Prostate gland (tissue), 2 donors: ENCODE data around the gene MYBPC3. TPM values are rescaled to one million over a fixed set of nuclear protein-coding genes. Genes with fewer than 3 reads are reported as not detected.

ENCODE experiments used
- DNase-seq: peaks from one replicate; pipeline ENCODE4 v3.0.0-alpha.2; 2019; ENCODE audit warnings: low spot score
- H3K27ac ChIP-seq, 2 donors: fragments of 200-600 bp; sonication (generic); 2 replicates each; pipeline ENCODE4 v1.5.1; 2017 to 2019
- H3K27me3 ChIP-seq: fragments of 200-600 bp; sonication (generic); replicated peaks from 2 replicates; pipeline ENCODE4 v1.5.1; 2019; ENCODE audit not compliant: insufficient read depth
- H3K36me3 ChIP-seq, 2 donors: fragments of 200-600 bp; sonication (generic); 1 replicate in 1 of 2; 2 replicates in 1 of 2; pipeline versions ENCODE4 v1.5.1 to v1.8.1; 2017 to 2019
- H3K4me1 ChIP-seq: fragments of 200-600 bp; sonication (generic); replicated peaks from 2 replicates; pipeline ENCODE4 v1.5.1; 2019
- H3K4me3 ChIP-seq, 2 donors: fragments of 200-600 bp; sonication (generic); 2 replicates each; pipeline ENCODE4 v1.5.1; 2017 to 2019
- H3K9me3 ChIP-seq: fragments of 200-600 bp; sonication (generic); 2 replicates; pipeline ENCODE4 v1.5.1; 2017
- POLR2A ChIP-seq: fragments of 450-650 bp; IDR thresholded peaks from one replicate; pipeline ENCODE4 v1.6.1; 2016; ENCODE audit warnings: antibody characterized with exemption, mild to moderate bottlenecking
- POLR2AphosphoS5 ChIP-seq: sonication (generic); formaldehyde crosslinking; IDR thresholded peaks from one replicate; pipeline ENCODE4 v1.6.1; 2017; ENCODE audit warnings: antibody characterized with exemption
- WGBS: methylation state at CpG from one replicate; pipeline ENCODE4 v1.1.5; 2018; 5-methylcytosine and 5-hydroxymethylcytosine counted together
- intact Hi-C: fragments of 100-400 bp; cut with DNase I; formaldehyde crosslinking; loops from one replicate; pipeline ENCODE4 v1.14.2; 2022
- total RNA-seq, 2 donors: library from RNA; depleted of rRNA; stranded (reverse); fragments of >200 nt; gene quantifications; one replicate each; pipeline ENCODE4 v1.1.0, GENCODE V29; 2016
- TF ChIP-seq, protein P1 (sequence below), 4 experiments: fragments of 200-600 bp in 2 of 4; fragments of 450-650 bp in 2 of 4; sonication (generic) in 2 of 4; IDR thresholded peaks; 1 replicate in 3 of 4; 2 replicates in 1 of 4; pipeline ENCODE4 v1.5.1; 2016 to 2019; ENCODE audit warnings: antibody characterized with exemption in 4 of 4, mild to moderate bottlenecking in 2 of 4, moderate library complexity in 2 of 4

Gene MYBPC3
- total RNA-seq, 2 donors from 2014 or later: 0.91 TPM; not detected in 1

GRCh38 chr11:47396049-47396320, 43.5 kb upstream of the MYBPC3 start:
- TF ChIP-seq POLR2AphosphoS5: no peak
- TF ChIP-seq POLR2A: no peak
- TF ChIP-seq, protein P1, sequence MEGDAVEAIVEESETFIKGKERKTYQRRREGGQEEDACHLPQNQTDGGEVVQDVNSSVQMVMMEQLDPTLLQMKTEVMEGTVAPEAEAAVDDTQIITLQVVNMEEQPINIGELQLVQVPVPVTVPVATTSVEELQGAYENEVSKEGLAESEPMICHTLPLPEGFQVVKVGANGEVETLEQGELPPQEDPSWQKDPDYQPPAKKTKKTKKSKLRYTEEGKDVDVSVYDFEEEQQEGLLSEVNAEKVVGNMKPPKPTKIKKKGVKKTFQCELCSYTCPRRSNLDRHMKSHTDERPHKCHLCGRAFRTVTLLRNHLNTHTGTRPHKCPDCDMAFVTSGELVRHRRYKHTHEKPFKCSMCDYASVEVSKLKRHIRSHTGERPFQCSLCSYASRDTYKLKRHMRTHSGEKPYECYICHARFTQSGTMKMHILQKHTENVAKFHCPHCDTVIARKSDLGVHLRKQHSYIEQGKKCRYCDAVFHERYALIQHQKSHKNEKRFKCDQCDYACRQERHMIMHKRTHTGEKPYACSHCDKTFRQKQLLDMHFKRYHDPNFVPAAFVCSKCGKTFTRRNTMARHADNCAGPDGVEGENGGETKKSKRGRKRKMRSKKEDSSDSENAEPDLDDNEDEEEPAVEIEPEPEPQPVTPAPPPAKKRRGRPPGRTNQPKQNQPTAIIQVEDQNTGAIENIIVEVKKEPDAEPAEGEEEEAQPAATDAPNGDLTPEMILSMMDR (IDR thresholded peaks at IDR 0.05): no peak

DNA sequence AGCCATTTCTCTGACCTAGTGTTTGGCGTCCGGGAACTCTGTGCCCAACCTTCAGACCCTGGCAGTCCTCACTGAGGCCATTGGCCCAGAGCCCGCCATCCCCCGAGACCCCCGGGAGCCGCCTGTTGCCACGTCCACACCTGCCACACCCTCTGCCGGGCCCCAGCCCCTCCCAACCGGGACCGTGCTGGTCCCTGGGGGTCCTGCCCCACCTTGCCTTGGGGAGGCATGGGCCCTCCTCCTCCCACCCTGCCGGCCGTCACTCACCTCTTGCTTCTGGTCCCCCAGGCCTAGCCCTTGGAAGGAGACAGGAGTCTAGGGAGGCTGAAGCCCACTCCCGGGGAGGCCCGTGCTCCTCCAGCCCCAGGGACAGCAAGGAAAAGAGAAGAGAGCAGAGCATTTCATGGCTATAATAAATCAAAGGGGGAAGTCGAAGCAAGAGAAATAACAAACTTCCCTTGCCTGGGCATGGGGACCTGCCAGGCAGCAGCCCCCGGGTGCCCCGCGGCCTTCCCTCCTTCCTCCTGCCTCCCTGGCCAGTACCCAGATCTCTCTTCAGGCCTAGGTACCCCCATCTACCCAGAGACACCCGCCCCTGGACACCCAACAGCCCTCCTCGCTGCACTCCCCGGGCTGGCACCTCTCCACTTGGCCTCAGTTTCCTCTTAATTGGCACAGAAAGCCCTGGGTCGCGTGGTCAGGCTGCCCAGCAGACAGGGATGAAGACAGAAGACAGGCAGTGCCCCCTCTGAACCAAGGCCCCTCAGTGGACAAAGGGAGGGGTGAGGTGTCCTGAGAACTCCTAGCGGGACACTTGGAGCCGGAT, 42.9 kb upstream of the MYBPC3 start:
- no peak overlapping the region for H3K4me3 ChIP-seq

More at GRCh38 chr11:47396049-47396320, 43.5 kb upstream of the MYBPC3 start:
- H3K36me3 ChIP-seq: no peaks in the 10 kb centered on the region
- WGBS: 80% methylated on average over 3 of the region's 3 CpGs
- H3K9me3 ChIP-seq: no peaks in the 10 kb centered on the region
- intact Hi-C loops: no loop called here
- H3K27me3 ChIP-seq: no peaks in the 10 kb centered on the region
- H3K4me1 ChIP-seq: peaks cover 6% of the 10 kb centered on the region
- DNase-seq: no peak
- no peak overlapping the region for H3K27ac ChIP-seq
- no peak overlapping the region for H3K4me3 ChIP-seq

DNA sequence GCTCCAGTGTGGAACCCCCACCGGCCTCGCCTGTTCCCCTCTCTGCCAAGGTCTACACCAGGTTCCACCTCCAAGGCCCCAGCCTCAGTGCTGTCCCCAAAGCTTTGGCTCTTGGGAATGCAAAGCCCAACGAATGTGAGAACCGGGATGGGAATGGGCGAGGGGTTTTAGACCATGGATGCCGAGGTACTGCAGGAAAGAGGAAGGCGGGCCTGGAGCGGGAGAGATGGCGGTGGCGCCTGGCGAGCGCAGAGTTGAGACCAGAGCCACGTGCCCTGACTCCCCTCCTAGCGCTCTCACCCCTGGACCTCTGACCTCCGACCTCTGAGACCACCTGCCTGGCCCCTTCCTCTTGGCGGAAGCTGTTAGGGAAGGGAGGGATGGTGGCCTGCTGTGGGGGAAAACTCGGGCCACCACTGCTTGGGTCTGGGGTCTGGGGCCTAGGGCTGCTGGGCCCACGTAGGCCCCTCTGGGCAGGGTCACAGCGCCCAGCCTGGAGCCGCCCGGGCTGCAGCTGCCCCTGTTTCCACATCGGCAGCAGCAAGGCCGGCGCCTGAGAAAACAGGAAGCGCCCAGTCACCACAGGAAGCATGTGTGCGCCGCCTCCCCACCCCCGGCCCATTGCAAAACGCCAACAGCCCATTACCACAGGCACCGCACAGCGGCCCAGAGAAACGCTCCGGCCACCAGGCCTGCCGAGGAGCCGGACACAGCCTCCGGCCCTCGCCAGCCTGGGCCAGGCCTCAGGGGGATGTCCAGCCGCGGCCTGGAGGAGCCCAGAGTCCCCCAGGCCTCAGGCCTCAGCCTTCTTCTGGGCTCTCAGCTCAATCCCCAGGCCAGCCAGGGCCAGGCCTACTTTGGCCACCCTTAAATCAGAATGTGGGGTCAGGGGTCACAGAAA, 42.1 kb upstream of the MYBPC3 start:
- WGBS: 75% methylated on average over 39 of the region's 39 CpGs
- H3K4me3 ChIP-seq: no peak overlapping the region
- H3K36me3 ChIP-seq: no peaks in the 10 kb centered on the region
- H3K27ac ChIP-seq: peak overlapping the region; percentile 15 to 51
- H3K4me1 ChIP-seq: no peaks in the 10 kb centered on the region
- intact Hi-C loops: no loop called here
- DNase-seq: no peak
- no peaks in the 10 kb centered on the region for H3K9me3 ChIP-seq
- TF ChIP-seq, protein P1 (IDR thresholded peaks at IDR 0.05): no peak
- no peak for TF ChIP-seq POLR2A
- TF ChIP-seq POLR2AphosphoS5: no peak
- no peaks in the 10 kb centered on the region for H3K27me3 ChIP-seq

More for the DNA sequence above, 42.9 kb upstream of the MYBPC3 start:
- intact Hi-C loops: no loop called here
- H3K4me1 ChIP-seq: peaks cover under 1% of the 10 kb centered on the region
- H3K27ac ChIP-seq: peak overlapping the region; percentile 15 to 51
- no peaks in the 10 kb centered on the region for H3K36me3 ChIP-seq
- DNase-seq: no peak
- no peaks in the 10 kb centered on the region for H3K27me3 ChIP-seq
- H3K9me3 ChIP-seq: no peaks in the 10 kb centered on the region
- no peak for TF ChIP-seq POLR2AphosphoS5
- TF ChIP-seq, protein P1 (IDR thresholded peaks at IDR 0.05): no peak
- TF ChIP-seq POLR2A: no peak
- 78% methylated on average over 25 of the region's 25 CpGs for WGBS

GRCh38 chr11:47394050-47394321, 41.5 kb upstream of the MYBPC3 start:
- H3K27me3 ChIP-seq: no peaks in the 10 kb centered on the region
- no peaks in the 10 kb centered on the region for H3K36me3 ChIP-seq
- intact Hi-C loops: no loop called here
- TF ChIP-seq POLR2A: no peak
- no peak for TF ChIP-seq POLR2AphosphoS5
- TF ChIP-seq, protein P1 (IDR thresholded peaks at IDR 0.05): no peak
- H3K9me3 ChIP-seq: no peaks in the 10 kb centered on the region
- H3K27ac ChIP-seq: peak overlapping the region in 1 of 2 donors; percentile 51
- WGBS: 82% methylated on average over 9 of the region's 9 CpGs
- no peaks in the 10 kb centered on the region for H3K4me1 ChIP-seq
- DNase-seq: no peak
- H3K4me3 ChIP-seq: no peak overlapping the region
